Germinal center (tissue), 1 donor: Measurements from ENCODE around the gene ANKS3.

Source experiments
- DNase-seq: peaks from one replicate; pipeline ENCODE4 v3.0.0; 2012; ENCODE audit warnings: mixed read lengths, low spot score

Gene ANKS3

GRCh38 chr16:4734063-4734729, at the start of gene ANKS3, which contains the start of gene DNAAF8:
ANKS3 (minus strand) TSS chr16:4734271; CDS start chr16:4730149, 4,122 bp downstream.
DNAAF8 (plus strand) TSS chr16:4734537; CDS start chr16:4736515, 1,978 bp downstream.
- DNase-seq = peak; percentile 89

- DNase-seq = no peak
Measured at GRCh38 chr16:4783251-4783950, 49.3 kb upstream of the ANKS3 start.

GRCh38 chr16:4780235-4780634, 46.2 kb upstream of the ANKS3 start:
- no peak for DNase-seq

- no peak for DNase-seq
Measured at GRCh38 chr16:4778050-4778392, 44.0 kb upstream of the ANKS3 start.

GRCh38 chr16:4777339-4778049, 43.4 kb upstream of the ANKS3 start:
- DNase-seq = no peak

GRCh38 chr16:4776141-4776705, 42.2 kb upstream of the ANKS3 start:
- no peak for DNase-seq

GRCh38 chr16:4775005-4775404, 40.9 kb upstream of the ANKS3 start:
- no peak for DNase-seq

- no peak for DNase-seq
Measured at GRCh38 chr16:4772351-4772750, 38.3 kb upstream of the ANKS3 start.

GRCh38 chr16:4771646-4772045, 37.6 kb upstream of the ANKS3 start:
- DNase-seq = no peak

GRCh38 chr16:4769306-4769638, 35.2 kb upstream of the ANKS3 start:
- no peak for DNase-seq

GRCh38 chr16:4768549-4769305, 34.7 kb upstream of the ANKS3 start:
- peak; percentile 89 for DNase-seq

- DNase-seq = peak; percentile 15
Measured at GRCh38 chr16:4767872-4768548, 33.9 kb upstream of the ANKS3 start.

- peak; percentile 95 for DNase-seq
Measured at GRCh38 chr16:4766875-4767628, 33.0 kb upstream of the ANKS3 start, which contains the start of gene ZNF500. ZNF500 (minus strand) TSS chr16:4767162; CDS start chr16:4765978, 1,184 bp downstream.

GRCh38 chr16:4765511-4766474, 31.7 kb upstream of the ANKS3 start:
- DNase-seq = no peak

GRCh38 chr16:4763791-4764190, 29.7 kb upstream of the ANKS3 start:
- DNase-seq = no peak

GRCh38 chr16:4762205-4762604, 28.1 kb upstream of the ANKS3 start:
- no peak for DNase-seq

- no peak for DNase-seq
Measured at GRCh38 chr16:4760221-4760910, 26.3 kb upstream of the ANKS3 start.

GRCh38 chr16:4755687-4756086, 21.6 kb upstream of the ANKS3 start:
- no peak for DNase-seq

- DNase-seq = no peak
Measured at GRCh38 chr16:4754865-4755264, 20.8 kb upstream of the ANKS3 start.
